Measurements from ENCODE around the gene ICAM1. TPM values are rescaled to one million over a fixed set of nuclear protein-coding genes. Genes with fewer than 3 reads are reported as not detected.
A peak's percentile ranks its signal among the peaks of the same experiment; 100 is the strongest.
"Not testable (repeated sequence)": the region's sequence is repeated elsewhere in the genome, so short reads cannot be mapped to it uniquely, and the experiment has no call there.

ICAM1 gene
- total RNA-seq, 1 donor from 2014 or later, result 8.3 TPM

- DNase-seq (ENCODE audit: low read depth in 2 of 2), result not testable (repeated sequence)
These were observed 29.0 kb upstream of the ICAM1 start for GRCh38 chr19:10241826-10242449.

GRCh38 chr19:10243606-10244005 is 27.3 kb upstream of the ICAM1 start:
- DNase-seq (ENCODE audit: low read depth in 2 of 2), result no peak

GRCh38 chr19:10245189-10245939 is 25.6 kb upstream of the ICAM1 start:
- no peak for DNase-seq (ENCODE audit: low read depth in 2 of 2)

- DNase-seq (ENCODE audit: low read depth in 2 of 2), result no peak
These were observed 24.4 kb upstream of the ICAM1 start for GRCh38 chr19:10246511-10246910.

- peak; percentile 99 for DNase-seq (ENCODE audit: low read depth in 2 of 2)
These were observed 18.9 kb upstream of the ICAM1 start, which contains the start of gene MRPL4 for GRCh38 chr19:10251792-10252694. TSS of gene MRPL4 (plus strand) at chr19:10252214. CDS start at chr19:10252254, 40 bp downstream.

GRCh38 chr19:10252707-10253106 is 18.2 kb upstream of the ICAM1 start:
- no peak for DNase-seq (ENCODE audit: low read depth in 2 of 2)

- no peak for DNase-seq (ENCODE audit: low read depth in 2 of 2)
These were observed 16.7 kb upstream of the ICAM1 start for GRCh38 chr19:10254244-10254643.

- DNase-seq (ENCODE audit: low read depth in 2 of 2), result peak in 1 of 2 donors; percentile 23
These were observed 15.6 kb upstream of the ICAM1 start for GRCh38 chr19:10255358-10255757.

GRCh38 chr19:10256551-10256950 is 14.4 kb upstream of the ICAM1 start:
- no peak for DNase-seq (ENCODE audit: low read depth in 2 of 2)

- no peak for DNase-seq (ENCODE audit: low read depth in 2 of 2)
These were observed 13.8 kb upstream of the ICAM1 start for GRCh38 chr19:10256970-10257615.

- DNase-seq (ENCODE audit: low read depth in 2 of 2), result no peak
These were observed 12.7 kb upstream of the ICAM1 start for GRCh38 chr19:10258080-10258710.

GRCh38 chr19:10259162-10259905 is 11.6 kb upstream of the ICAM1 start:
- DNase-seq (ENCODE audit: low read depth in 2 of 2), result peak; percentile 90 to 93

- DNase-seq (ENCODE audit: low read depth in 2 of 2), result no peak
These were observed 10.8 kb upstream of the ICAM1 start for GRCh38 chr19:10260141-10260584.

GRCh38 chr19:10262771-10263170 is 8.1 kb upstream of the ICAM1 start:
- DNase-seq (ENCODE audit: low read depth in 2 of 2), result no peak

- DNase-seq (ENCODE audit: low read depth in 2 of 2), result no peak
These were observed 4.2 kb upstream of the ICAM1 start for GRCh38 chr19:10266706-10267105.

GRCh38 chr19:10268071-10268470 is 2.8 kb upstream of the ICAM1 start:
- DNase-seq (ENCODE audit: low read depth in 2 of 2), result peak in 1 of 2 donors; percentile 56

GRCh38 chr19:10269333-10270179 is 1.4 kb upstream of the ICAM1 start:
- peak; percentile 85 to 97 for DNase-seq (ENCODE audit: low read depth in 2 of 2)

GRCh38 chr19:10270180-10270615 is 722 bp upstream of the ICAM1 start:
- peak in 1 of 2 donors; percentile 69 for DNase-seq (ENCODE audit: low read depth in 2 of 2)

- DNase-seq (ENCODE audit: low read depth in 2 of 2), result peak in 1 of 2 donors; percentile 77
These were observed 695 bp downstream of the ICAM1 start for GRCh38 chr19:10271543-10272086.
